H1 (cell line): Measurements from ENCODE around the gene PC. TPM values are rescaled to one million over a fixed set of nuclear protein-coding genes. Genes with fewer than 3 reads are reported as not detected.

Experiments
- CEBPB ChIP-seq: IDR thresholded peaks from 2 replicates; pipeline ENCODE4 v1.6.1; 2012; ENCODE audit warnings: low read depth, low read length
- CHD1 ChIP-seq: IDR thresholded peaks from 2 replicates; pipeline ENCODE4 v1.6.1; 2012; ENCODE audit warnings: low read depth, low read length, improper control_type of control experiment
- CREB1 ChIP-seq: IDR thresholded peaks from 2 replicates; pipeline ENCODE4 v1.6.1; 2012; ENCODE audit warnings: inconsistent platforms
- EZH2 ChIP-seq: fragments of 200-600 bp; sonication (generic); IDR thresholded peaks from 2 replicates; pipeline ENCODE4 v1.7.1; 2012; ENCODE audit warnings: low read depth, mild to moderate bottlenecking, moderate library complexity, low read length, inconsistent platforms; ENCODE audit not compliant: severe bottlenecking
- GABPA ChIP-seq: IDR thresholded peaks from 2 replicates; pipeline ENCODE4 v1.6.1; 2011; ENCODE audit warnings: mild to moderate bottlenecking, low read length, moderate library complexity, borderline replicate concordance; ENCODE audit not compliant: insufficient read depth
- HDAC6 ChIP-seq: IDR thresholded peaks from one replicate; pipeline ENCODE4 v1.7.1; 2012; ENCODE audit warnings: low read depth, mild to moderate bottlenecking, inconsistent platforms, low read length, moderate library complexity
- KDM4A ChIP-seq: IDR thresholded peaks from one replicate; pipeline ENCODE4 v1.7.1; 2012; ENCODE audit warnings: low read depth, mild to moderate bottlenecking, moderate library complexity, low read length, inconsistent platforms; ENCODE audit not compliant: severe bottlenecking
- KDM5A ChIP-seq: fragments of 200-600 bp; IDR thresholded peaks from 2 replicates; pipeline ENCODE4 v1.7.1; 2012; ENCODE audit warnings: mild to moderate bottlenecking, low read length, inconsistent platforms, mixed read lengths
- NANOG ChIP-seq: IDR thresholded peaks from 2 replicates; pipeline ENCODE4 v1.6.1; 2011; ENCODE audit warnings: low read length, low read depth, mild to moderate bottlenecking, inconsistent platforms; ENCODE audit not compliant: insufficient read depth, poor library complexity, severe bottlenecking
- NRF1 ChIP-seq: IDR thresholded peaks from 2 replicates; pipeline ENCODE4 v1.6.1; 2011; ENCODE audit warnings: mild to moderate bottlenecking, low read depth, low read length, improper control_type of control experiment
- PHF8 ChIP-seq: fragments of 200-600 bp; sonication (generic); conservative IDR thresholded peaks from 2 replicates; pipeline ENCODE4 v1.7.1; 2012; ENCODE audit warnings: low read depth, mild to moderate bottlenecking, inconsistent platforms, low read length, moderate library complexity
- POLR2A ChIP-seq, 2 experiments: IDR thresholded peaks; 1 replicate in 1 of 2; 2 replicates in 1 of 2; pipeline ENCODE4 v1.6.1; 2011; ENCODE audit warnings: low read depth in 2 of 2, low read length in 2 of 2, mild to moderate bottlenecking in 2 of 2; ENCODE audit errors: control extremely low read depth in 1 of 2
- POLR2AphosphoS5 ChIP-seq: IDR thresholded peaks from 2 replicates; pipeline ENCODE4 v1.6.1; 2011; ENCODE audit warnings: low read depth, low read length
- POU5F1 ChIP-seq: IDR thresholded peaks from 2 replicates; pipeline ENCODE4 v1.6.1; 2011; ENCODE audit warnings: low read depth, mild to moderate bottlenecking, low read length, moderate library complexity
- RXRA ChIP-seq: IDR thresholded peaks from 2 replicates; pipeline ENCODE4 v1.6.1; 2011; ENCODE audit warnings: low read depth, mild to moderate bottlenecking, low read length, moderate library complexity; ENCODE audit not compliant: insufficient read depth
- SAP30 ChIP-seq: fragments of 300-600 bp; sonication (generic); IDR thresholded peaks from 2 replicates; pipeline ENCODE4 v1.7.1; 2012; ENCODE audit warnings: low read length, moderate library complexity, mild to moderate bottlenecking, inconsistent platforms; ENCODE audit not compliant: insufficient read depth, insufficient replicate concordance
- SRF ChIP-seq: IDR thresholded peaks from 2 replicates; pipeline ENCODE4 v1.6.1; 2011; ENCODE audit warnings: mild to moderate bottlenecking, low read depth, low read length, moderate library complexity
- TAF1 ChIP-seq: IDR thresholded peaks from 2 replicates; pipeline ENCODE4 v1.6.1; 2011; ENCODE audit warnings: mild to moderate bottlenecking, low read depth, low read length
- TCF12 ChIP-seq: IDR thresholded peaks from 2 replicates; pipeline ENCODE4 v1.6.1; 2011; ENCODE audit warnings: low read depth, mild to moderate bottlenecking, low read length
- YY1 ChIP-seq: IDR thresholded peaks from 2 replicates; pipeline ENCODE4 v1.6.1; 2011; ENCODE audit warnings: low read depth, mild to moderate bottlenecking, low read length
- polyA plus RNA-seq, 7 experiments: library from polyadenylated mRNA; depleted of rRNA in 3 of 7; stranded (reverse) in 5 of 7; unstranded in 2 of 7; fragments of >200 nt in 5 of 7; fragments of 200-250 nt in 2 of 7; gene quantifications; 1 replicate in 5 of 7; 2 replicates in 1 of 7; 4 replicates in 1 of 7; pipeline versions ENCODE4 v1.2.1 to v1.2.3, GENCODE V29; 2011 to 2013; ENCODE audit warnings: missing spikeins in 2 of 7, mixed read lengths in 2 of 7
- total RNA-seq: library from RNA; stranded (reverse); fragmentation: NEBNext Ultra II Directional; extraction: Animal tissue kit (Norgen Biotek cat#: 25700); gene quantifications from 2 replicates; pipeline ENCODE4 v1.2.1, GENCODE V29; 2021
- TF ChIP-seq, protein P1 (sequence below): IDR thresholded peaks from 2 replicates; pipeline ENCODE4 v1.6.1; 2012; ENCODE audit warnings: inconsistent platforms
- TF ChIP-seq, protein P2 (sequence below): IDR thresholded peaks from 2 replicates; pipeline ENCODE4 v1.6.1; 2011; ENCODE audit warnings: low read depth, mild to moderate bottlenecking, low read length; ENCODE audit not compliant: insufficient read depth

PC gene
- total and polyA plus RNA-seq, 2 of the 8 experiments (the other 6 are each of a cell fraction or from before 2014, with no cell fraction given) = 11.5 to 27.5 TPM

DNA sequence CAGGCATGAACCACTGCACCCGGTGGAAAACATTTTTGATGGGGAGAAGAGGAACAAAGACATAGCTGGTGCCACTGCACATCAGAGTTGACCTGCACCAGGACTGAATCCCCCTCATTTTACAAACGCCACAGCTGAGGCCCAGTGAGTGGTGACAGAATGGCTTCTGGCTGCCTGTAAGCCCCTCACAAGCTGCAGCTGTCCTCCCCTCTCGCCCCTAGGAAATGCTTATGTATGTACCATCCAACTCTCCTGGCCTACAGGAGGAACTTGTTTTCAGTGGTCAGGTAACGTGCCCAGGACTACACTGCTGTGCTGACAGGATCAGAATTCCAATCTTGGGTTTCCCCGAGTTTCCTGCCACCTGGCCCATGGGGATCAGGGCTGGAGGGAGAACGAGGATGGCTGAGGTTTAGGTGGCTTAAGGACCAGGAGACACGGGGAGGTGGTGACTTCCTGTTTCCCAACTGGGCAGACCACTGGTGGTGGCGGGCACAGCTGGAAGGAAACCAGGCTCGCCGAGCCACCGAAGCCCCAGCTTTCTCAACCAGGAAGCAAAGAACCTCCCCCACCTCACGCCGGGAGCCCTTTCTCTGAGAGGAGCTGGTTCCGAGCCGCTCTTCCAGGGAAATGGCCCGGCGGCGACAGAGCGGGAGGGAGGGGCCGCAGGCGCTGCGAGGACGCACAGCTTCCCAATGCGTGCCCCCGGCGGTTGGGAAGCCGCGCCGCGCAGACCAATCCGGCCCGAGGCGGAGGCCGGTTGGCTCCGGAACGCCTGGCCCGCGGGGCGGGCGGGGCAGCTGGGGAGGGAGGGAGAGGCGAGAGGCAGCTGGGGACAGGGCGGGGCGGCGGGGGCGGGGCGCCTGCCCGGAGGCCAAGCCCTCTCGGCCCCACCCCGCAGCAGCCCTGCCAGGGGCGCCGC, 102.3 kb downstream of the PC start (continued):
- TF ChIP-seq, protein P1, sequence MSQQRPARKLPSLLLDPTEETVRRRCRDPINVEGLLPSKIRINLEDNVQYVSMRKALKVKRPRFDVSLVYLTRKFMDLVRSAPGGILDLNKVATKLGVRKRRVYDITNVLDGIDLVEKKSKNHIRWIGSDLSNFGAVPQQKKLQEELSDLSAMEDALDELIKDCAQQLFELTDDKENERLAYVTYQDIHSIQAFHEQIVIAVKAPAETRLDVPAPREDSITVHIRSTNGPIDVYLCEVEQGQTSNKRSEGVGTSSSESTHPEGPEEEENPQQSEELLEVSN = 0 out of 2 replicates have a peak, but pooled peaks have one; percentile 52
- no peak for TF ChIP-seq KDM5A
- TF ChIP-seq TAF1 = peak; percentile 66
- 0 out of 2 replicates have a peak, but pooled peaks have one; percentile 16 for TF ChIP-seq NRF1
- no peak for TF ChIP-seq NANOG
- TF ChIP-seq PHF8 = 0 out of 2 replicates have a peak, but pooled peaks have one; percentile 8
- no peak for TF ChIP-seq TCF12
- TF ChIP-seq EZH2 = peak; percentile 18
- 0 out of 2 replicates have a peak, but pooled peaks have one; percentile 20 for TF ChIP-seq CREB1
- TF ChIP-seq RXRA = no peak
- no peak for TF ChIP-seq CEBPB
- TF ChIP-seq POLR2AphosphoS5 = no peak
- TF ChIP-seq, protein P2, sequence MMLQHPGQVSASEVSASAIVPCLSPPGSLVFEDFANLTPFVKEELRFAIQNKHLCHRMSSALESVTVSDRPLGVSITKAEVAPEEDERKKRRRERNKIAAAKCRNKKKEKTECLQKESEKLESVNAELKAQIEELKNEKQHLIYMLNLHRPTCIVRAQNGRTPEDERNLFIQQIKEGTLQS = no peak
- no peak for TF ChIP-seq YY1
- no peak for TF ChIP-seq SRF
- TF ChIP-seq KDM4A = peak; percentile 3
- peak in 1 of 2 experiments; percentile 70; a peak in 2 of 3 replicates for TF ChIP-seq POLR2A (IDR thresholded peaks at IDR 0.05; ENCODE audit: control extremely low read depth in 1 of 2, low read depth in 2 of 2, low read length in 2 of 2)
- TF ChIP-seq CHD1 = no peak
- TF ChIP-seq SAP30 = peak; percentile 35
- peak; percentile 33; the same call in 1 of the 2 replicates for TF ChIP-seq GABPA
- no peak for TF ChIP-seq HDAC6
- no peak for TF ChIP-seq POU5F1
